Pancreas (tissue), 10 donors: ENCODE measurements around the gene SEC61A2. TPM values are rescaled to one million over a fixed set of nuclear protein-coding genes. Genes with fewer than 3 reads are reported as not detected.

Source experiments
- ATAC-seq, 4 donors: fragments of 200-7000 bp; cut with Tn5 transposase; one replicate each; pipeline versions ENCODE4 v1.8.0 to v1.9.1; 2020; ENCODE audit warnings: mild to moderate bottlenecking in 4 of 4, moderate library complexity in 4 of 4
- DNase-seq, 6 donors: peaks; one replicate each; pipeline ENCODE4 v3.0.0-alpha.2; 2020
- FAIRE-seq: peaks from 2 replicates; lab custom pipeline; 2012; peaks lifted over from hg19 to GRCh38; lab: Jason Lieb, UNC
- H3K27ac ChIP-seq, 4 donors: fragments of 200-600 bp; sonication (generic); 1 replicate in 3 of 4; 2 replicates in 1 of 4; pipeline versions ENCODE4 v1.5.0 to v1.8.0; 2020
- H3K27me3 ChIP-seq, 4 donors: fragments of 200-600 bp; one replicate each; pipeline ENCODE4 v1.8.0; 2021
- H3K36me3 ChIP-seq, 3 donors: fragments of 200-600 bp; sonication (generic) in 1 of 3; one replicate each; pipeline versions ENCODE4 v1.5.0 to v1.8.0; 2020 to 2021
- H3K4me1 ChIP-seq, 3 donors: fragments of 200-600 bp; one replicate each; pipeline ENCODE4 v1.8.0; 2021
- H3K4me3 ChIP-seq, 4 donors: fragments of 200-600 bp; sonication (generic) in 2 of 4; one replicate each; pipeline versions ENCODE4 v1.5.0 to v1.8.0; 2020 to 2021
- H3K9me3 ChIP-seq, 4 donors: fragments of 200-600 bp; one replicate each; pipeline ENCODE4 v1.8.0; 2021
- WGBS, 2 donors: extraction: QIAGEN DNeasy Blood & Tissue Kit; methylation state at CpG; one replicate each; pipeline ENCODE4 v1.1.7; 2013; 5-methylcytosine and 5-hydroxymethylcytosine counted together
- intact Hi-C, 3 donors: fragments of 100-400 bp; cut with DNase I; formaldehyde crosslinking; loops; one replicate each; pipeline versions ENCODE4 v1.11.1 to v1.14.2; 2022
- polyA plus RNA-seq, 2 donors: library from polyadenylated mRNA; stranded (reverse); fragments of 200-250 nt; gene quantifications; one replicate each; pipeline ENCODE4 v1.2.3, GENCODE V29; 2013
- total RNA-seq, 6 donors: library from RNA; stranded (reverse); fragmentation: NEBNext Ultra II Directional in 4 of 6; extraction: Animal tissue kit (Norgen Biotek cat#: 25700) in 4 of 6; gene quantifications; one replicate each; pipeline versions ENCODE4 v1.2.1 to v1.2.4, GENCODE V29; 2021 to 2023
- TF ChIP-seq, protein P1 (sequence below), 4 donors: fragments of 200-600 bp; sonication (generic) in 3 of 4; IDR thresholded peaks; one replicate each; pipeline versions ENCODE4 v1.5.0 to v1.8.0; 2021; ENCODE audit warnings: antibody characterized with exemption in 4 of 4
- donor health status: healthy with polysubstance abuse.
- donor health status: DM: no; HTN: no; CAD: no; lungs with moderate emphysema.
- donor health status: DM: no; HTN: no; CAD: no.
- donor health status: control.
- donor health status: control.
- donor health status: Bipolar disorder and iron deficiency.
- donor health status: DM: yes; HTN: yes; CAD: no.
- donor health status: DM: no; HTN: no; CAD: no.
- donor health status: DM: no; HTN: no; CAD: no.
- donor health status: DM: yes; HTN: yes; CAD: no.

The SEC61A2 gene
- total and polyA plus RNA-seq, 8 donors, result 1.1 to 6.4 (median 1.9) TPM

DNA sequence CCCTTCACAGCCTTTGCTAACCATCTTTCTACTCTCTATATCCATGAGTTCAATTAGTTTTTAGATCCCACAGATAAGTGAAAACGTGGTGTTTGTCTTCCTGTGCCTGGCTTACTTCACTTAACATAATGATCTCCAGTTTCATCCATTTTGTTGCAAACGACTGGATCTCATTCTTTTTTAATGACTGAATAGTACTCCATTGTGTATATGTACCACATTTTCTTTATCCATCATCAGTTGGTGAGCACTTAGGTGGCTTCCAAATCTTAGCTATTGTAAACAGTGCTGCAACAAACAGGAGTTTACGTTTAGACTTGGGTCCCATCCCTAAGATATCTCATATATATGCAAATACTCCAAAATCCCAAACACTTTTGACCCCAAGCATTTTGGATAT, 75.6 kb downstream of the SEC61A2 start:
- WGBS, 2 donors, result 91 to 92% methylated on average over 3 of the region's 3 CpGs
- no peaks in the 10 kb centered on the region for H3K27me3 ChIP-seq
- intact Hi-C loops, result no loop called here
- no peak overlapping the region for H3K4me3 ChIP-seq
- no peak for ATAC-seq
- H3K36me3 ChIP-seq, result peaks cover 0 to 4% (median 0%) of the 10 kb centered on the region in 3 donors
- DNase-seq, result no peak
- TF ChIP-seq, protein P1, sequence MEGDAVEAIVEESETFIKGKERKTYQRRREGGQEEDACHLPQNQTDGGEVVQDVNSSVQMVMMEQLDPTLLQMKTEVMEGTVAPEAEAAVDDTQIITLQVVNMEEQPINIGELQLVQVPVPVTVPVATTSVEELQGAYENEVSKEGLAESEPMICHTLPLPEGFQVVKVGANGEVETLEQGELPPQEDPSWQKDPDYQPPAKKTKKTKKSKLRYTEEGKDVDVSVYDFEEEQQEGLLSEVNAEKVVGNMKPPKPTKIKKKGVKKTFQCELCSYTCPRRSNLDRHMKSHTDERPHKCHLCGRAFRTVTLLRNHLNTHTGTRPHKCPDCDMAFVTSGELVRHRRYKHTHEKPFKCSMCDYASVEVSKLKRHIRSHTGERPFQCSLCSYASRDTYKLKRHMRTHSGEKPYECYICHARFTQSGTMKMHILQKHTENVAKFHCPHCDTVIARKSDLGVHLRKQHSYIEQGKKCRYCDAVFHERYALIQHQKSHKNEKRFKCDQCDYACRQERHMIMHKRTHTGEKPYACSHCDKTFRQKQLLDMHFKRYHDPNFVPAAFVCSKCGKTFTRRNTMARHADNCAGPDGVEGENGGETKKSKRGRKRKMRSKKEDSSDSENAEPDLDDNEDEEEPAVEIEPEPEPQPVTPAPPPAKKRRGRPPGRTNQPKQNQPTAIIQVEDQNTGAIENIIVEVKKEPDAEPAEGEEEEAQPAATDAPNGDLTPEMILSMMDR (IDR thresholded peaks at IDR 0.05), result no peak
- H3K4me1 ChIP-seq, result no peaks in the 10 kb centered on the region
- FAIRE-seq, result no peak
- H3K9me3 ChIP-seq, result no peaks in the 10 kb centered on the region
- no peak overlapping the region for H3K27ac ChIP-seq

DNA sequence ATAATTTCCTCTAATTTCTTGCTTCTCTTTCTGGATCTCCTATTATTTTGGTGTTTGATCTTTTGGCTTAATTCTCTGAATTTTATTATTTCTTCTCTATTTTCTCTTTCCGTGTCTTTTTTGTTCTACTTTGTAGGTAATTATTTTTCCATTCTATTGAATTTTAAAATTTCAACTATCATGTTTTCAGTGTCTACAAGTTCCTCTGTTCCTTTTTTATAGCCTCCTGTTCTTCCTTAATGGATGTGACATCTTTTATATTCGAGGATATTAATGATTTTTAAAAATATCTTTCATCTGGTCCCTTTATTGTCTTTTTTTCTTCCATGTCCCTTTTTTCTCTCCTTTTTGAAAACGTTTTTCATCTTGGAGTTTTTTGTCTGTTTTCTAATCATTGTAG, 77.6 kb downstream of the SEC61A2 start:
- H3K9me3 ChIP-seq, result no peaks in the 10 kb centered on the region
- 70 to 74% methylated on average over 3 of the region's 3 CpGs for WGBS, 2 donors
- intact Hi-C loops, result no loop called here
- H3K4me1 ChIP-seq, result no peaks in the 10 kb centered on the region
- TF ChIP-seq, protein P1 (IDR thresholded peaks at IDR 0.05), result no peak
- ATAC-seq (no peak), DNase-seq (no peak), FAIRE-seq (no peak)
- H3K36me3 ChIP-seq, result peaks cover 0 to 16% (median 0%) of the 10 kb centered on the region in 3 donors
- H3K27ac ChIP-seq, result no peak overlapping the region
- H3K4me3 ChIP-seq, result no peak overlapping the region
- H3K27me3 ChIP-seq, result no peaks in the 10 kb centered on the region

DNA sequence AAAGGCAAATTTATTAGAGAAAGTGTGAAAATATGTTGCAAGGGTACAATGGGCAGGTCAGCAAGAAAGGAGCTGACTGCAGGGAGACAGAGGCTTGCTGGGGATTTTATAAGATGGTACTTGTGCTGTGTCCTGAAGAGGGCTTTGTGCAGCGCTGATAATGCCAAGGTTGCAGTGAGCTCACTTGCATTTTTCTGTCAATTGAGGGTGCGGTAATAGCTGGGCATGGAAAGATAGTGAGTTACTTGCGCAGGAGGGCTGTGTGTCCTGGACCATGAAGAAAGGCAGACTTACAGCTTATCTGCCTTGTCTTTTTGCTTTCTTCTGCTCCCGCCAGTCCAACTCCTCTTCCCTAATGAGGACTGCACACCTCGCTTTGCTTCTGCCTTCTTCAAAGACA, 79.0 kb downstream of the SEC61A2 start:
- Histone ChIP-seq H3K36me3 (peaks cover 0 to 12% (median 0%) of the 10 kb centered on the region in 3 donors), H3K9me3 (no peaks in the 10 kb centered on the region), H3K4me3 (no peak overlapping the region), H3K27me3 (no peaks in the 10 kb centered on the region), H3K27ac (no peak overlapping the region), H3K4me1 (no peaks in the 10 kb centered on the region)
- ATAC-seq, result no peak
- TF ChIP-seq, protein P1 (IDR thresholded peaks at IDR 0.05), result no peak
- intact Hi-C loops, result no loop called here
- no peak for FAIRE-seq
- WGBS, 2 donors, result 96 to 98% methylated on average over 5 of the region's 5 CpGs
- DNase-seq, result no peak

DNA sequence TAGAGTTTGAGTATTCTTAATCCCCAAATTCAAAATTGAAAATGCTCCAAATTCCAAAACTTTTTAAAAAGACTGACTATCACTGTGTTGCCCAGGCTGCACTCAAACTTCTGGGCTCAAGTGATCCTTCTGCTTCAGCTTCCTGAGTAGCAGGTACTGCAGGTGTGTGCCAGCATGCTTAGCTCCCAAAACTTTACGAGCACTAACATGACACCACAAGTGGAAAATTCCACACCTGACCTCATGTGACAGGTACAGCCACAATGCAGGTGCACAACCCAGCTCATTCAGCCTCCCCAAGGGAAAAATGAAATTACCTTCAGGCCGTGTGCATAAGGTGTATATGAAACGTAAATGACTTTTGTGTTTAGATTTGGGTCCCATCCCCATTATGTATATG, 83.0 kb downstream of the SEC61A2 start:
- ATAC-seq (no peak), FAIRE-seq (no peak), DNase-seq (no peak)
- 83 to 94% methylated on average over 3 of the region's 3 CpGs for WGBS, 2 donors
- Histone ChIP-seq H3K9me3 (no peaks in the 10 kb centered on the region), H3K27ac (no peak overlapping the region), H3K4me1 (no peaks in the 10 kb centered on the region), H3K36me3 (peaks cover 0 to 12% (median 3%) of the 10 kb centered on the region in 3 donors), H3K4me3 (no peak overlapping the region), H3K27me3 (no peaks in the 10 kb centered on the region)
- intact Hi-C loops, result no loop called here
- TF ChIP-seq, protein P1 (IDR thresholded peaks at IDR 0.05), result no peak

DNA sequence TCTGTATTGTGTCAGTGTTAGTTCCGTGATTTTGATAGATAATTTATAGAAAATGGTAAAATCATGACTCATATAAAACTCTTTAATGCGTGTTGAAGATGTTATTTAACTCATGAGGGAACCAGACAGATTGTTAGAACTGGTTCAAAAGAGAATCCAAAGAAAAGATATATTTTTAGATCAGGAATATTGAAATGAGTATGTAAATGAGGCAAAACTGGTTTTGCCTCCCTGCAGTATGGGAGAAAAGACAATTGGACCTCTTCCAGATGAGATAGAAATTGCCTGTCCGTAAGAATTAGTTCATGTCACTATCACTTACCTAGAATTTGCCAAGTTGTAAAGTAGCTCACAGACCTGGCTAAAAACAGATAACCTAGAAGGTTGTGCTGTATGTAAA, 84.1 kb downstream of the SEC61A2 start:
- no peaks in the 10 kb centered on the region for H3K4me1 ChIP-seq
- no peak overlapping the region for H3K4me3 ChIP-seq
- DNase-seq (no peak), ATAC-seq (no peak), FAIRE-seq (no peak)
- intact Hi-C loops, result no loop called here
- WGBS, 2 donors, result 67 to 69% methylated on average over 3 of the region's 3 CpGs
- no peaks in the 10 kb centered on the region for H3K9me3 ChIP-seq
- TF ChIP-seq, protein P1 (IDR thresholded peaks at IDR 0.05), result no peak
- no peaks in the 10 kb centered on the region for H3K27me3 ChIP-seq
- H3K27ac ChIP-seq, result no peak overlapping the region
- peaks cover 0 to 15% (median 15%) of the 10 kb centered on the region in 3 donors for H3K36me3 ChIP-seq
